Adrenal gland (tissue), 5 donors: Measurements from ENCODE around the gene ZER1.

ENCODE experiments used
- POLR2A ChIP-seq, 2 donors: fragments of 450-650 bp; IDR thresholded peaks; one replicate each; pipeline ENCODE4 v1.6.1; 2017; ENCODE audit warnings: antibody characterized with exemption in 2 of 2, mild to moderate bottlenecking in 2 of 2, moderate library complexity in 1 of 2
- TF ChIP-seq, protein P1 (sequence below), 6 experiments: fragments of 450-650 bp in 4 of 6; fragments of 200-600 bp in 2 of 6; sonication (generic) in 1 of 6; IDR thresholded peaks; 1 replicate in 5 of 6; 2 replicates in 1 of 6; pipeline versions ENCODE4 v1.5.1 to v1.8.0; 2016 to 2021; ENCODE audit warnings: antibody characterized with exemption in 6 of 6, mild to moderate bottlenecking in 2 of 6, moderate library complexity in 1 of 6
- donor health status: DM: no; HTN: no; CAD: no.

GRCh38 chr9:128714586-128715435, 56.9 kb downstream of the ZER1 start:
- TF ChIP-seq, protein P1, sequence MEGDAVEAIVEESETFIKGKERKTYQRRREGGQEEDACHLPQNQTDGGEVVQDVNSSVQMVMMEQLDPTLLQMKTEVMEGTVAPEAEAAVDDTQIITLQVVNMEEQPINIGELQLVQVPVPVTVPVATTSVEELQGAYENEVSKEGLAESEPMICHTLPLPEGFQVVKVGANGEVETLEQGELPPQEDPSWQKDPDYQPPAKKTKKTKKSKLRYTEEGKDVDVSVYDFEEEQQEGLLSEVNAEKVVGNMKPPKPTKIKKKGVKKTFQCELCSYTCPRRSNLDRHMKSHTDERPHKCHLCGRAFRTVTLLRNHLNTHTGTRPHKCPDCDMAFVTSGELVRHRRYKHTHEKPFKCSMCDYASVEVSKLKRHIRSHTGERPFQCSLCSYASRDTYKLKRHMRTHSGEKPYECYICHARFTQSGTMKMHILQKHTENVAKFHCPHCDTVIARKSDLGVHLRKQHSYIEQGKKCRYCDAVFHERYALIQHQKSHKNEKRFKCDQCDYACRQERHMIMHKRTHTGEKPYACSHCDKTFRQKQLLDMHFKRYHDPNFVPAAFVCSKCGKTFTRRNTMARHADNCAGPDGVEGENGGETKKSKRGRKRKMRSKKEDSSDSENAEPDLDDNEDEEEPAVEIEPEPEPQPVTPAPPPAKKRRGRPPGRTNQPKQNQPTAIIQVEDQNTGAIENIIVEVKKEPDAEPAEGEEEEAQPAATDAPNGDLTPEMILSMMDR (IDR thresholded peaks at IDR 0.05), result no peak
- TF ChIP-seq POLR2A (IDR thresholded peaks at IDR 0.05), result no peak
